ENCODE measurements around the gene LYL1. TPM values are rescaled to one million over a fixed set of nuclear protein-coding genes. Genes with fewer than 3 reads are reported as not detected.
A peak's percentile ranks its signal among the peaks of the same experiment; 100 is the strongest.

The LYL1 gene
- total and polyA plus RNA-seq, 9 of the 15 experiments (the other 6 are each of a cell fraction or from before 2014, with no cell fraction given): 1.3 to 266 (median 34.0) TPM

GRCh38 chr19:13069415-13070359, 33.0 kb downstream of the LYL1 start (continued):
- TF ChIP-seq ZNF644 (tag; IDR thresholded peaks at IDR 0.05; ENCODE audit: low read depth): peak; percentile 94

- peaks cover 5% of the 10 kb centered on the region for H3K9me1 ChIP-seq (ENCODE audit: control insufficient read depth, insufficient read depth, low read length)
- H3K9ac ChIP-seq (ENCODE audit: insufficient read depth in 1 of 2, low read depth in 2 of 2, low read length in 2 of 2): peak overlapping the region; percentile 21 to 89; a peak in 2 of 4 replicates
- H3K27me3 ChIP-seq (ENCODE audit: control insufficient read depth in 2 of 2, insufficient read depth in 2 of 2, low read length in 2 of 2): no peaks in the 10 kb centered on the region
- H3K9me3 ChIP-seq (replicated peaks; ENCODE audit: control insufficient read depth, insufficient read depth, low read depth, low read length): no peaks in the 10 kb centered on the region
- ChIA-PET POLR2A (interaction anchor here (0.7 to 3.4 kb wide), 6 partner anchors 9 to 306 kb away, joined by 3 to 20 read pairs (median 6); no protein-coding TSS in a partner anchor), CTCF (ENCODE audit: low intra/inter-chr PET ratio) (interaction anchor here (0.6 kb wide), 1 partner anchor 24 kb away, joined by 3 read pairs; no protein-coding TSS in a partner anchor)
- H3K4me1 ChIP-seq (replicated peaks in 1 of 2; ENCODE audit: control insufficient read depth in 2 of 2, insufficient read depth in 2 of 2, low read length in 2 of 2): peaks cover 38 to 88% of the 10 kb centered on the region in 2 experiments
- peaks cover 5% of the 10 kb centered on the region; the same call in 1 of the 3 replicates for H3K36me3 ChIP-seq (ENCODE audit: control insufficient read depth, insufficient read depth, low read length)
- peaks cover 26% of the 10 kb centered on the region; the same call in 2 of the 3 replicates for H3K79me2 ChIP-seq (ENCODE audit: control insufficient read depth, insufficient read depth, low read length)
- no peaks in the 10 kb centered on the region for H4K20me1 ChIP-seq (replicated peaks; ENCODE audit: control insufficient read depth, insufficient read depth, low read length)
- FAIRE-seq (peak; percentile 40), ATAC-seq (no peak), DNase-seq (ENCODE audit: extremely low read depth in 1 of 4, low spot score in 3 of 4) (peak in 3 of 4 experiments; percentile 21 to 31 (median 31))
- H3K4me3 ChIP-seq: no peak overlapping the region
- in situ Hi-C loops (cut with MboI): no loop called here
- no peak overlapping the region; the same call in 2 of the 3 replicates for H3K27ac ChIP-seq (ENCODE audit: extremely low read depth, low read depth, low read length)
- intact Hi-C loops (cut with micrococcal nuclease): no loop called here
- WGBS (ENCODE audit: insufficient coverage, low coverage, missing lambda C conversion rate): 64% methylated on average over 5 of the region's 6 CpGs
- no peak overlapping the region; the same call in 1 of the 2 replicates for H3K4me2 ChIP-seq (ENCODE audit: insufficient read depth, low read length)
- H2AFZ ChIP-seq (ENCODE audit: low read depth, low read length): no peak overlapping the region
- BruUV-seq (replicated peaks): no TSS peak
- no peak for TF ChIP-seq CGGBP1 (CRISPR knock-in tag; IDR thresholded peaks at IDR 0.05)
- no peak for TF ChIP-seq ZNF217 (CRISPR knock-in tag; IDR thresholded peaks at IDR 0.05)
- no peak for TF ChIP-seq FOXJ2 (tag; IDR thresholded peaks at IDR 0.05)
- 0 out of 2 replicates have a peak, but pooled peaks have one; percentile 22 for TF ChIP-seq USF1 (CRISPR knock-in tag; IDR thresholded peaks at IDR 0.05)
- TF ChIP-seq CXXC5 (CRISPR knock-in tag; IDR thresholded peaks at IDR 0.05): peak; percentile 44; the same call in 1 of the 2 replicates
- no peak for TF ChIP-seq PHF21A (IDR thresholded peaks at IDR 0.05; ENCODE audit: borderline replicate concordance, low read depth)
- peak; percentile 62; the same call in 1 of the 2 replicates for TF ChIP-seq VEZF1 (CRISPR knock-in tag; IDR thresholded peaks at IDR 0.05)
- TF ChIP-seq USF2 (CRISPR knock-in tag; IDR thresholded peaks at IDR 0.05): 0 out of 2 replicates have a peak, but pooled peaks have one; percentile 18
- TF ChIP-seq ILK (tag; IDR thresholded peaks at IDR 0.05; ENCODE audit: borderline replicate concordance, low read depth): no peak
- 0 out of 2 replicates have a peak, but pooled peaks have one; percentile 13 for TF ChIP-seq ZNF766 (CRISPR knock-in tag; conservative IDR thresholded peaks at IDR 0.05)
- peak in 1 of 2 experiments; percentile 25; a peak in 1 of 4 replicates for TF ChIP-seq HDAC1 (IDR thresholded peaks at IDR 0.05)
Measured at GRCh38 chr19:13068085-13068846, 34.4 kb downstream of the LYL1 start.

Data from K562 (cell line).